ENCODE data around the gene LIME1. TPM values are rescaled to one million over a fixed set of nuclear protein-coding genes. Genes with fewer than 3 reads are reported as not detected.

LIME1 gene
- total and polyA plus RNA-seq, 10 of the 15 experiments (the other 5 are each of a cell fraction or from before 2014, with no cell fraction given): 0.35 to 154 (median 49.9) TPM

GRCh38 chr20:63756648-63756991 is 20.2 kb downstream of the LIME1 start:
- H4K20me1 ChIP-seq (ENCODE audit: control insufficient read depth, insufficient read depth): no peaks in the 10 kb centered on the region
- H3K9me3 ChIP-seq (replicated peaks; ENCODE audit: control insufficient read depth, insufficient read depth, low read length): no peaks in the 10 kb centered on the region
- in situ Hi-C loops (cut with MboI): no loop called here
- no peak overlapping the region for H3K4me3 ChIP-seq
- no peaks in the 10 kb centered on the region for H3K79me2 ChIP-seq (ENCODE audit: control insufficient read depth, insufficient read depth, low read length)
- peaks cover 0 to 2% of the 10 kb centered on the region in 2 experiments; a peak in 1 of 4 replicates for H3K27me3 ChIP-seq (replicated peaks in 1 of 2; ENCODE audit: control insufficient read depth in 2 of 2, insufficient read depth in 2 of 2, low read length in 1 of 2)
- TF ChIP-seq GATAD2B (conservative IDR thresholded peaks at IDR 0.05; ENCODE audit: low read depth): no peak
- no peak for TF ChIP-seq PBX3 (IDR thresholded peaks at IDR 0.05; ENCODE audit: insufficient replicate concordance, low read depth, low read length)
- no peak for TF ChIP-seq TCF12 (IDR thresholded peaks at IDR 0.05; ENCODE audit: low read depth, low read length)
- no peak for TF ChIP-seq RELB (IDR thresholded peaks at IDR 0.05; ENCODE audit: low read depth)
- TF ChIP-seq, protein P1, sequence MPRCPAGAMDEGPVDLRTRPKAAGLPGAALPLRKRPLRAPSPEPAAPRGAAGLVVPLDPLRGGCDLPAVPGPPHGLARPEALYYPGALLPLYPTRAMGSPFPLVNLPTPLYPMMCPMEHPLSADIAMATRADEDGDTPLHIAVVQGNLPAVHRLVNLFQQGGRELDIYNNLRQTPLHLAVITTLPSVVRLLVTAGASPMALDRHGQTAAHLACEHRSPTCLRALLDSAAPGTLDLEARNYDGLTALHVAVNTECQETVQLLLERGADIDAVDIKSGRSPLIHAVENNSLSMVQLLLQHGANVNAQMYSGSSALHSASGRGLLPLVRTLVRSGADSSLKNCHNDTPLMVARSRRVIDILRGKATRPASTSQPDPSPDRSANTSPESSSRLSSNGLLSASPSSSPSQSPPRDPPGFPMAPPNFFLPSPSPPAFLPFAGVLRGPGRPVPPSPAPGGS (IDR thresholded peaks at IDR 0.05; ENCODE audit: borderline replicate concordance, insufficient read depth, low read depth, low read length, poor library complexity, severe bottlenecking): no peak
- TF ChIP-seq ZNF24 (IDR thresholded peaks at IDR 0.05): no peak
- TF ChIP-seq CUX1 (IDR thresholded peaks at IDR 0.05; ENCODE audit: insufficient replicate concordance, low read depth, low read length): no peak
- no peak for TF ChIP-seq SP1 (IDR thresholded peaks at IDR 0.05; ENCODE audit: low read depth, low read length)
- TF ChIP-seq PAX5 (IDR thresholded peaks at IDR 0.05; ENCODE audit: borderline replicate concordance, low read depth, low read length): no peak
- H3K27ac ChIP-seq (ENCODE audit: control insufficient read depth, insufficient read depth): no peak overlapping the region
- 25% methylated on average over 8 of the region's 8 CpGs for WGBS (ENCODE audit: insufficient coverage, insufficient replicate concordance, low lambda C conversion rate, missing lambda C conversion rate)
- ChIA-PET POLR2A (no interaction called here), RAD21 (ENCODE audit: unreplicated experiment) (no interaction called here), CTCF (interaction anchor here (0.6 kb wide), 1 partner anchor 82 kb away, joined by 3 read pairs; no protein-coding TSS in a partner anchor), SMC1A (ENCODE audit: uncharacterized antibody, unreplicated experiment) (no interaction called here)
- no peaks in the 10 kb centered on the region for H3K4me1 ChIP-seq (ENCODE audit: control insufficient read depth, insufficient read depth, low read length)
- DNase-seq (ENCODE audit: low read depth, low spot score): no peak
- no peaks in the 10 kb centered on the region for H3K36me3 ChIP-seq (ENCODE audit: control insufficient read depth in 2 of 2, insufficient read depth in 2 of 2, low read length in 1 of 2)
- H3K4me2 ChIP-seq (ENCODE audit: control insufficient read depth, insufficient read depth): no peak overlapping the region
- H3K9ac ChIP-seq (ENCODE audit: control insufficient read depth, insufficient read depth, low read length): no peak overlapping the region
- no peak for ATAC-seq
- FAIRE-seq: no peak
- intact Hi-C loops (cut with micrococcal nuclease; ENCODE audit: unreplicated experiment): no loop called here
- no TSS peak for BruUV-seq (replicated peaks)
- no peak overlapping the region for H2AFZ ChIP-seq (ENCODE audit: control insufficient read depth, low read depth, low read length)

Data from GM12878 (cell line).